ENCODE results near the gene MGMT. TPM values are rescaled to one million over a fixed set of nuclear protein-coding genes. Genes with fewer than 3 reads are reported as not detected.

MGMT gene
- total RNA-seq, 2 experiments from 2014 or later, result 9.0 to 9.6 TPM

GRCh38 chr10:129631870-129632623 is 165.0 kb downstream of the MGMT start:
- Histone ChIP-seq H3K4me1 (ENCODE audit: insufficient read depth, low read length) (no peaks in the 10 kb centered on the region), H3K36me3 (ENCODE audit: insufficient read depth, low read length) (peaks cover 3% of the 10 kb centered on the region), H3K27me3 (ENCODE audit: control insufficient read depth in 1 of 2, insufficient read depth in 2 of 2, low read length in 2 of 2) (no peaks in the 10 kb centered on the region), H3K27ac (ENCODE audit: low read depth in 1 of 2, low read length in 2 of 2) (no peak overlapping the region), H3K4me3 (ENCODE audit: low read length) (no peak overlapping the region), H3K9me3 (ENCODE audit: control insufficient read depth in 1 of 2, insufficient read depth in 1 of 2, low read length in 2 of 2) (peaks cover 0 to 33% of the 10 kb centered on the region in 2 experiments)
- CTCF ChIA-PET, result no interaction called here
- H3K36me3 Mint-ChIP-seq (ENCODE audit: low read depth), result peaks cover 86% of the 10 kb centered on the region
- DNase-seq, result no peak
- peaks cover 17% of the 10 kb centered on the region for H3K9me3 Mint-ChIP-seq
- no peaks in the 10 kb centered on the region for H3K27me3 Mint-ChIP-seq
- intact Hi-C loops (cut with DNase I, micrococcal nuclease), result no loop called here
- ATAC-seq (ENCODE audit: poor library complexity), result no peak
- H3K4me3 Mint-ChIP-seq, result no peak overlapping the region
- POLR2A ChIA-PET, result no interaction called here
- no peak overlapping the region for H3K27ac Mint-ChIP-seq
- peaks cover 5% of the 10 kb centered on the region for H3K4me1 Mint-ChIP-seq (ENCODE audit: low read depth)
- TF ChIP-seq CTCF (IDR thresholded peaks at IDR 0.05), result no peak

- H3K36me3 Mint-ChIP-seq (ENCODE audit: low read depth), result peaks cover 55% of the 10 kb centered on the region
- H3K27me3 ChIP-seq (ENCODE audit: control insufficient read depth in 1 of 2, insufficient read depth in 2 of 2, low read length in 2 of 2), result no peaks in the 10 kb centered on the region
- intact Hi-C loops (cut with DNase I, micrococcal nuclease), result no loop called here
- H3K9me3 ChIP-seq (ENCODE audit: control insufficient read depth in 1 of 2, insufficient read depth in 1 of 2, low read length in 2 of 2), result peaks cover 0 to 10% of the 10 kb centered on the region in 2 experiments
- no peaks in the 10 kb centered on the region for H3K4me1 ChIP-seq (ENCODE audit: insufficient read depth, low read length)
- ChIA-PET POLR2A (no interaction called here), CTCF (no interaction called here)
- DNase-seq, result no peak
- H3K27ac ChIP-seq (ENCODE audit: low read depth in 1 of 2, low read length in 2 of 2), result no peak overlapping the region
- ATAC-seq (ENCODE audit: poor library complexity), result no peak
- no peaks in the 10 kb centered on the region for H3K4me1 Mint-ChIP-seq (ENCODE audit: low read depth)
- H3K4me3 Mint-ChIP-seq, result no peak overlapping the region
- H3K9me3 Mint-ChIP-seq, result peaks cover 10% of the 10 kb centered on the region
- no peak overlapping the region for H3K27ac Mint-ChIP-seq
- H3K27me3 Mint-ChIP-seq, result no peaks in the 10 kb centered on the region
- H3K4me3 ChIP-seq (ENCODE audit: low read length), result no peak overlapping the region
- no peak for TF ChIP-seq CTCF (IDR thresholded peaks at IDR 0.05)
- H3K36me3 ChIP-seq (ENCODE audit: insufficient read depth, low read length), result peaks cover 3% of the 10 kb centered on the region
These were observed 170.0 kb downstream of the MGMT start for GRCh38 chr10:129637010-129637409.

GRCh38 chr10:129637846-129638245 is 170.8 kb downstream of the MGMT start:
- Histone ChIP-seq H3K4me3 (ENCODE audit: low read length) (no peak overlapping the region), H3K36me3 (ENCODE audit: insufficient read depth, low read length) (peaks cover 3% of the 10 kb centered on the region), H3K27ac (ENCODE audit: low read depth in 1 of 2, low read length in 2 of 2) (no peak overlapping the region), H3K27me3 (ENCODE audit: control insufficient read depth in 1 of 2, insufficient read depth in 2 of 2, low read length in 2 of 2) (no peaks in the 10 kb centered on the region), H3K4me1 (ENCODE audit: insufficient read depth, low read length) (no peaks in the 10 kb centered on the region), H3K9me3 (ENCODE audit: control insufficient read depth in 1 of 2, insufficient read depth in 1 of 2, low read length in 2 of 2) (peaks cover 0 to 5% of the 10 kb centered on the region in 2 experiments)
- no peaks in the 10 kb centered on the region for H3K4me1 Mint-ChIP-seq (ENCODE audit: low read depth)
- H3K36me3 Mint-ChIP-seq (ENCODE audit: low read depth), result peaks cover 48% of the 10 kb centered on the region
- H3K27me3 Mint-ChIP-seq, result no peaks in the 10 kb centered on the region
- ChIA-PET POLR2A (no interaction called here), CTCF (no interaction called here)
- H3K4me3 Mint-ChIP-seq, result no peak overlapping the region
- ATAC-seq (ENCODE audit: poor library complexity), result no peak
- no peak for DNase-seq
- TF ChIP-seq CTCF (IDR thresholded peaks at IDR 0.05), result no peak
- intact Hi-C loops (cut with DNase I, micrococcal nuclease), result no loop called here
- peaks cover 10% of the 10 kb centered on the region for H3K9me3 Mint-ChIP-seq
- no peak overlapping the region for H3K27ac Mint-ChIP-seq
